Activated effector memory CD4-positive, alpha-beta T cell treated with anti-CD3 and anti-CD28 coated beads, Interleukin-2, amount 50 U/mL, for 16 hours (primary cell): Measurements from ENCODE around the gene TBCB.
A peak's percentile ranks its signal among the peaks of the same experiment; 100 is the strongest.
"Not testable (repeated sequence)": the region's sequence is repeated elsewhere in the genome, so short reads cannot be mapped to it uniquely, and the experiment has no call there.

ENCODE experiments used
- DNase-seq: peaks from one replicate; pipeline ENCODE4 v3.0.0-alpha.2; 2020

TBCB gene

GRCh38 chr19:36115453-36116343, at the start of gene TBCB:
Gene TBCB (plus strand): TSS chr19:36115468. CDS start chr19:36115561, 93 bp downstream.
- peak; percentile 95 for DNase-seq

- DNase-seq = no peak
Measured at GRCh38 chr19:36067681-36068080, 47.6 kb upstream of the TBCB start.

GRCh38 chr19:36068810-36069499, 46.3 kb upstream of the TBCB start:
- not testable (repeated sequence) for DNase-seq

GRCh38 chr19:36072081-36072480, 43.2 kb upstream of the TBCB start:
- DNase-seq = no peak

GRCh38 chr19:36073121-36073876, 42.0 kb upstream of the TBCB start:
- no peak for DNase-seq

GRCh38 chr19:36079389-36079945, 35.8 kb upstream of the TBCB start:
- DNase-seq = no peak

GRCh38 chr19:36081385-36081784, 33.9 kb upstream of the TBCB start:
- no peak for DNase-seq

GRCh38 chr19:36081894-36082293, 33.4 kb upstream of the TBCB start:
- DNase-seq = no peak

GRCh38 chr19:36082916-36083315, 32.4 kb upstream of the TBCB start:
- no peak for DNase-seq

GRCh38 chr19:36084231-36085009, 30.8 kb upstream of the TBCB start:
- DNase-seq = no peak

GRCh38 chr19:36086326-36086725, 28.9 kb upstream of the TBCB start:
- DNase-seq = no peak

GRCh38 chr19:36089847-36090246, 25.4 kb upstream of the TBCB start:
- no peak for DNase-seq

- no peak for DNase-seq
Measured at GRCh38 chr19:36090910-36091695, 24.2 kb upstream of the TBCB start.

- no peak for DNase-seq
Measured at GRCh38 chr19:36092566-36092965, 22.7 kb upstream of the TBCB start.

GRCh38 chr19:36093146-36093662, 22.1 kb upstream of the TBCB start:
- no peak for DNase-seq

- DNase-seq = no peak
Measured at GRCh38 chr19:36093687-36094086, 21.6 kb upstream of the TBCB start.

- DNase-seq = no peak
Measured at GRCh38 chr19:36097036-36097435, 18.2 kb upstream of the TBCB start.

GRCh38 chr19:36099166-36099785, 16.0 kb upstream of the TBCB start:
- no peak for DNase-seq

- DNase-seq = no peak
Measured at GRCh38 chr19:36100476-36100875, 14.8 kb upstream of the TBCB start.

- no peak for DNase-seq
Measured at GRCh38 chr19:36101550-36102327, 13.5 kb upstream of the TBCB start.
